NT2/D1 (cell line): Measurements from ENCODE around the gene IPO9.

ENCODE experiments used
- SUZ12 ChIP-seq: IDR thresholded peaks from 2 replicates; pipeline ENCODE4 v1.6.1; 2011; ENCODE audit not compliant: insufficient read length, insufficient read depth; ENCODE audit errors: extremely low read depth
- YY1 ChIP-seq: IDR thresholded peaks from 2 replicates; pipeline ENCODE4 v1.6.1; 2011; ENCODE audit not compliant: insufficient read length, insufficient read depth
- ZNF274 ChIP-seq: IDR thresholded peaks from 2 replicates; pipeline ENCODE4 v1.6.1; 2011; ENCODE audit warnings: mild to moderate bottlenecking, low read depth, low read length

GRCh38 chr1:201914456-201915235 lies 85.7 kb downstream of the IPO9 start:
- TF ChIP-seq YY1 (no peak), SUZ12 (no peak), ZNF274 (no peak)
